Activated naive CD4-positive, alpha-beta T cell treated with anti-CD3 and anti-CD28 coated beads, Interleukin-2, amount 50 U/mL, for 24 hours (primary cell): ENCODE results near the gene RPP38.

Experiments used
- H3K27ac Mint-ChIP-seq: one replicate; pipeline ENCODE4 v1.8.0; 2021; ENCODE audit warnings: mild to moderate bottlenecking, mixed read lengths
- H3K27me3 Mint-ChIP-seq: one replicate; pipeline ENCODE4 v1.8.0; 2021; ENCODE audit warnings: mixed read lengths
- H3K36me3 Mint-ChIP-seq: one replicate; pipeline ENCODE4 v1.8.0; 2021; ENCODE audit warnings: mixed read lengths
- H3K4me1 Mint-ChIP-seq: one replicate; pipeline ENCODE4 v1.8.0; 2021; ENCODE audit warnings: mixed read lengths
- H3K4me3 Mint-ChIP-seq: one replicate; pipeline ENCODE4 v1.8.0; 2021; ENCODE audit warnings: mild to moderate bottlenecking, mixed read lengths
- H3K9me3 Mint-ChIP-seq: one replicate; pipeline ENCODE4 v1.8.0; 2021; ENCODE audit warnings: mixed read lengths

Gene RPP38

GRCh38 chr10:15091418-15091817 lies 5.7 kb upstream of the RPP38 start:
- no peaks in the 10 kb centered on the region for H3K27me3 Mint-ChIP-seq
- H3K4me3 Mint-ChIP-seq = no peak overlapping the region
- H3K9me3 Mint-ChIP-seq = no peaks in the 10 kb centered on the region
- no peaks in the 10 kb centered on the region for H3K36me3 Mint-ChIP-seq
- no peak overlapping the region for H3K27ac Mint-ChIP-seq
- peaks cover 6% of the 10 kb centered on the region for H3K4me1 Mint-ChIP-seq

- no peak overlapping the region for H3K4me3 Mint-ChIP-seq
- peaks cover 14% of the 10 kb centered on the region for H3K4me1 Mint-ChIP-seq
- H3K27me3 Mint-ChIP-seq = no peaks in the 10 kb centered on the region
- no peak overlapping the region for H3K27ac Mint-ChIP-seq
- H3K36me3 Mint-ChIP-seq = peaks cover 2% of the 10 kb centered on the region
- H3K9me3 Mint-ChIP-seq = no peaks in the 10 kb centered on the region
These were observed 4.2 kb upstream of the RPP38 start for GRCh38 chr10:15092855-15093408.

- Mint-ChIP-seq H3K27ac (peak overlapping the region; percentile 80), H3K9me3 (no peaks in the 10 kb centered on the region), H3K27me3 (no peaks in the 10 kb centered on the region), H3K4me1 (peaks cover 35% of the 10 kb centered on the region), H3K4me3 (peak overlapping the region; percentile 98), H3K36me3 (peaks cover 9% of the 10 kb centered on the region)
These were observed 519 bp upstream of the RPP38 start for GRCh38 chr10:15096661-15097010.

GRCh38 chr10:15099886-15100285 lies 2.7 kb downstream of the RPP38 start:
- H3K27ac Mint-ChIP-seq = no peak overlapping the region
- peaks cover 14% of the 10 kb centered on the region for H3K36me3 Mint-ChIP-seq
- no peaks in the 10 kb centered on the region for H3K27me3 Mint-ChIP-seq
- H3K9me3 Mint-ChIP-seq = no peaks in the 10 kb centered on the region
- peak overlapping the region; percentile 58 for H3K4me3 Mint-ChIP-seq
- H3K4me1 Mint-ChIP-seq = peaks cover 42% of the 10 kb centered on the region

- Mint-ChIP-seq H3K4me3 (no peak overlapping the region), H3K9me3 (no peaks in the 10 kb centered on the region), H3K27me3 (no peaks in the 10 kb centered on the region), H3K4me1 (peaks cover 34% of the 10 kb centered on the region), H3K36me3 (peaks cover 14% of the 10 kb centered on the region), H3K27ac (no peak overlapping the region)
These were observed 6.4 kb downstream of the RPP38 start for GRCh38 chr10:15103513-15103912.

- Mint-ChIP-seq H3K27me3 (no peaks in the 10 kb centered on the region), H3K36me3 (peaks cover 13% of the 10 kb centered on the region), H3K27ac (peak overlapping the region; percentile 51), H3K4me1 (peaks cover 14% of the 10 kb centered on the region), H3K4me3 (no peak overlapping the region), H3K9me3 (no peaks in the 10 kb centered on the region)
These were observed 9.3 kb downstream of the RPP38 start for GRCh38 chr10:15106352-15107013.

GRCh38 chr10:15112657-15113056 lies 15.5 kb downstream of the RPP38 start:
- Mint-ChIP-seq H3K4me1 (peaks cover 4% of the 10 kb centered on the region), H3K36me3 (peaks cover 17% of the 10 kb centered on the region), H3K9me3 (no peaks in the 10 kb centered on the region), H3K4me3 (no peak overlapping the region), H3K27ac (no peak overlapping the region), H3K27me3 (no peaks in the 10 kb centered on the region)

GRCh38 chr10:15113766-15114165 lies 16.6 kb downstream of the RPP38 start:
- H3K4me3 Mint-ChIP-seq = no peak overlapping the region
- peaks cover 14% of the 10 kb centered on the region for H3K36me3 Mint-ChIP-seq
- H3K4me1 Mint-ChIP-seq = peaks cover 4% of the 10 kb centered on the region
- H3K27me3 Mint-ChIP-seq = no peaks in the 10 kb centered on the region
- no peaks in the 10 kb centered on the region for H3K9me3 Mint-ChIP-seq
- peak overlapping the region; percentile 55 for H3K27ac Mint-ChIP-seq

- H3K9me3 Mint-ChIP-seq = no peaks in the 10 kb centered on the region
- no peaks in the 10 kb centered on the region for H3K27me3 Mint-ChIP-seq
- peaks cover 4% of the 10 kb centered on the region for H3K4me1 Mint-ChIP-seq
- peaks cover 20% of the 10 kb centered on the region for H3K36me3 Mint-ChIP-seq
- H3K27ac Mint-ChIP-seq = no peak overlapping the region
- no peak overlapping the region for H3K4me3 Mint-ChIP-seq
These were observed 19.1 kb downstream of the RPP38 start for GRCh38 chr10:15116225-15116624.

GRCh38 chr10:15118615-15119014 lies 21.5 kb downstream of the RPP38 start:
- Mint-ChIP-seq H3K27ac (no peak overlapping the region), H3K36me3 (peaks cover 17% of the 10 kb centered on the region), H3K4me1 (peaks cover 9% of the 10 kb centered on the region), H3K27me3 (no peaks in the 10 kb centered on the region), H3K9me3 (no peaks in the 10 kb centered on the region), H3K4me3 (no peak overlapping the region)

- H3K9me3 Mint-ChIP-seq = no peaks in the 10 kb centered on the region
- H3K36me3 Mint-ChIP-seq = peaks cover 24% of the 10 kb centered on the region
- H3K4me1 Mint-ChIP-seq = peaks cover 15% of the 10 kb centered on the region
- no peak overlapping the region for H3K27ac Mint-ChIP-seq
- no peak overlapping the region for H3K4me3 Mint-ChIP-seq
- no peaks in the 10 kb centered on the region for H3K27me3 Mint-ChIP-seq
These were observed 23.4 kb downstream of the RPP38 start for GRCh38 chr10:15120523-15120922.

- H3K36me3 Mint-ChIP-seq = peaks cover 25% of the 10 kb centered on the region
- peaks cover 15% of the 10 kb centered on the region for H3K4me1 Mint-ChIP-seq
- H3K27me3 Mint-ChIP-seq = no peaks in the 10 kb centered on the region
- peak overlapping the region; percentile 41 for H3K27ac Mint-ChIP-seq
- no peak overlapping the region for H3K4me3 Mint-ChIP-seq
- no peaks in the 10 kb centered on the region for H3K9me3 Mint-ChIP-seq
These were observed 24.6 kb downstream of the RPP38 start for GRCh38 chr10:15121707-15122106.

GRCh38 chr10:15122477-15123030 lies 25.4 kb downstream of the RPP38 start:
- Mint-ChIP-seq H3K27me3 (no peaks in the 10 kb centered on the region), H3K9me3 (no peaks in the 10 kb centered on the region), H3K27ac (peak overlapping the region; percentile 77), H3K4me3 (no peak overlapping the region), H3K36me3 (peaks cover 25% of the 10 kb centered on the region), H3K4me1 (peaks cover 15% of the 10 kb centered on the region)

- H3K36me3 Mint-ChIP-seq = peaks cover 29% of the 10 kb centered on the region
- peaks cover 17% of the 10 kb centered on the region for H3K4me1 Mint-ChIP-seq
- H3K27me3 Mint-ChIP-seq = no peaks in the 10 kb centered on the region
- H3K4me3 Mint-ChIP-seq = no peak overlapping the region
- H3K9me3 Mint-ChIP-seq = no peaks in the 10 kb centered on the region
- H3K27ac Mint-ChIP-seq = peak overlapping the region; percentile 8
These were observed 26.6 kb downstream of the RPP38 start for GRCh38 chr10:15123749-15124184.

GRCh38 chr10:15124190-15124589 lies 27.0 kb downstream of the RPP38 start:
- Mint-ChIP-seq H3K36me3 (peaks cover 26% of the 10 kb centered on the region), H3K9me3 (no peaks in the 10 kb centered on the region), H3K4me3 (no peak overlapping the region), H3K4me1 (peaks cover 22% of the 10 kb centered on the region), H3K27ac (peak overlapping the region; percentile 8), H3K27me3 (no peaks in the 10 kb centered on the region)

GRCh38 chr10:15124908-15125307 lies 27.8 kb downstream of the RPP38 start:
- Mint-ChIP-seq H3K27me3 (no peaks in the 10 kb centered on the region), H3K9me3 (no peaks in the 10 kb centered on the region), H3K4me1 (peaks cover 25% of the 10 kb centered on the region), H3K4me3 (no peak overlapping the region), H3K27ac (no peak overlapping the region), H3K36me3 (peaks cover 24% of the 10 kb centered on the region)
